ENCODE measurements around the gene NUP210.

DNA sequence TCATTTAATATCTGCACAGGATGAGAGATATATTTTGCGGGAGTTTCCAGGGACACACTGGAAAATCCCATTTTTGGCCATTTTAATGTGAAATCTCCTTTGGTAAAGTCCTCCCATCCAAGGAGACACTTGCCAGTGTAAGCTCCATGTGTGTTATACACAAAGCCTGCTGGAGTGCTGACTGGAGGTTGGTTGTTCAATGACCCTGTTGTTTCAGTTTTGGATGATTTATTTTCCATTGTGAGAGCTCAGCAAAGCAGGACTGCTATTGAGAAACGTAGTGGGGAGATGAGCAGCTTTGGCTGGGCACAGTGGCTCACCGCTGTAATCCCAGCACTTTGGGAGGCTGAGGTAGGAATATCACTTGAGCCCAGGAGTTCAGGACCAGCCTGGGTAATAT is 127.7 kb downstream of the NUP210 start:
- TF ChIP-seq, protein P1, sequence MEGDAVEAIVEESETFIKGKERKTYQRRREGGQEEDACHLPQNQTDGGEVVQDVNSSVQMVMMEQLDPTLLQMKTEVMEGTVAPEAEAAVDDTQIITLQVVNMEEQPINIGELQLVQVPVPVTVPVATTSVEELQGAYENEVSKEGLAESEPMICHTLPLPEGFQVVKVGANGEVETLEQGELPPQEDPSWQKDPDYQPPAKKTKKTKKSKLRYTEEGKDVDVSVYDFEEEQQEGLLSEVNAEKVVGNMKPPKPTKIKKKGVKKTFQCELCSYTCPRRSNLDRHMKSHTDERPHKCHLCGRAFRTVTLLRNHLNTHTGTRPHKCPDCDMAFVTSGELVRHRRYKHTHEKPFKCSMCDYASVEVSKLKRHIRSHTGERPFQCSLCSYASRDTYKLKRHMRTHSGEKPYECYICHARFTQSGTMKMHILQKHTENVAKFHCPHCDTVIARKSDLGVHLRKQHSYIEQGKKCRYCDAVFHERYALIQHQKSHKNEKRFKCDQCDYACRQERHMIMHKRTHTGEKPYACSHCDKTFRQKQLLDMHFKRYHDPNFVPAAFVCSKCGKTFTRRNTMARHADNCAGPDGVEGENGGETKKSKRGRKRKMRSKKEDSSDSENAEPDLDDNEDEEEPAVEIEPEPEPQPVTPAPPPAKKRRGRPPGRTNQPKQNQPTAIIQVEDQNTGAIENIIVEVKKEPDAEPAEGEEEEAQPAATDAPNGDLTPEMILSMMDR (IDR thresholded peaks at IDR 0.05 in 4 of 5, conservative IDR thresholded peaks at IDR 0.05 in 1 of 5): no peak
- no peak for TF ChIP-seq POLR2A (IDR thresholded peaks at IDR 0.05)
